NCI-H69 (cell line): ENCODE results near the gene ZNF587.
"Not testable (repeated sequence)": the region's sequence is repeated elsewhere in the genome, so short reads cannot be mapped to it uniquely, and the experiment has no call there.

Experiments
- DNase-seq: peaks from one replicate; lab custom pipeline; 2025; lab: John Stamatoyannopoulos, UW

ZNF587 gene

DNA sequence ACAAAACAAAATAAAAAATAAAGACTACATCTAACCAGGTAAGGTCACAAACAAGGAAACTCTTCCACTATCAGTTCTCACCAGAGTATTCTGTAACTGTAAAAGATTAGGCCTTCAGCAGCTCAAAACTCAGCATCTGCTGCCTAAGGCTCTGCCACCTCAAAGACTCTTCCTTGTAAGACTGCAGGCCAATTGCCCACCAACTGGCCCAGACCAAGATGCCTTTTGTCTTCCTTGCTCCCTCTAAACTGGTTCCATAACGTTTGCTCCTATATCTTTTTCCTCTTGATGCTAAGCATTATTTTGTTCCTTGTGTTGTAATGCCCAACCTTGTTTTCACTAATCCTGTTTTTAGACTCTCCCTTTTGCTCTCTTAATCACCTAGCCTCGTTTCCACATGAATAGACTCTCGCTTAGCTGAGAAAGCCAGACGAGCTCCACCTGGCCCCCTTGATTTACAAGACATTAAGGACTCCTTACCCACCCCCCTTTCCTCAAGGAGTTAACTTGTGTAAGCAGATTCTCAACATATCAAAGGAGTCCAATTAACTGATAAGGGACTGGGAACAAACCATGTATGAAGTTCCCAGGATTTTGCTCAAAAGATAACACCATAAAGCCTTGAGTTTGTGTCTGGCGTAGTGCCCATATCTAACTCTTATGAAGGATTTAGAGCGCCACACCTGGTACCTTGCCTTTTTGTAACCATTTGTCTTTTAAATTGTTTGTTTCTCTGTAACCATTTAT, 37.7 kb downstream of the ZNF587 start:
- DNase-seq, result no peak

DNA sequence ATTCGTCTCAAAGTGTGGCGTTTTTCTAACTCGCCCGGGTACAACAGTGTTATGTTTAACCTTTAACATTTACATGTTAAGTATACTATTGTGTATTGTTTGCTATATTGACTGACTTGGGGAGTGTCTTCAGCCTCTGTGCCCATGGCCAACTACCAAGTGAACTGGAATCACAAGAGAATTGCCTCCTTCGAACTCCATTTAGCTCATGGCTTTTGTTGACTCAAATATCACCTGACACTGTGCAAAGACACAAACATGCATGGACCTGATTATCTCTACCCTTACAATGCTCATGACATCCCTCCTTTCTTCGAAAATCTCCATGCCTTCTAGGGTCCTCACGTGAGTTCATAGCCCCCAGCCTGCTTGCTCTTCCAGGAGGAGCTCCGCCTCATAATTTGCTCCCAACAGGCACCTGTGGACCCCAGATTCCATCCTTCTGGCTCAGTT, 38.5 kb downstream of the ZNF587 start:
- DNase-seq, result no peak

DNA sequence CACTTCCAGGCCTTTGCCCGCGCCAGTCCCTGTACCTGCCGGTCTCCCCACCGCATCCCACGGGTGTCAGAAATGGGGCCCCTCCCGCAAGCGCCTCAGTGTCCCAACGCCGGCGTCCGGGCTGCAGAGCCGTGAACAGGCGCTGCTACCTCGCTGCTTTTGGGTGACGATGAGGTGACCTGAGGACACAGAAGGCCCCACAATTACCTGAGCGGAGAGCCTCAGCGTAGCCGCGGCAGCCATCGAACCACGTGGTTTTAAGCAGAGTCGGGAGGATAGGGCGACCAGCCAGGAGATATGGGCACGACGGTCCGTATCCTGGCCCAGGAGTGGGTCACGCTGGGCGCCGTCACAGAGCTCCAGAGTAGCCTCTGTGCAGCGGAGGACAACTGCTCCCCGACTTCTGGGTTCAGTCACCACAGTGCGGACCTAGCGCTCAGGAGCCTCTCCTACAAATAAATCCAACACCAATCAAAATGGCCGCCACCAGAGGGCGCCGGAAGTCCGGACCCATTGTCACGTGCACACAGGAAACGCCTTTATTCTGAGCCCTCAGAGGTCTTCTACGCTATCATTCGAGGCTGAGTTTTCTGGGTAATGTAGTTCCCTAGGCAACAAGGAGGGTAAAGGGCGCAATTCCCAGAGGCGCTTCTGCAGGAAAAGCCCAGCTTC, 39.0 kb downstream of the ZNF587 start, which contains the start of gene ZNF814:
TSS of gene ZNF814 (minus strand) at position 478 of the 672 bp plus-strand sequence. CDS start at position 243, 235 bp downstream.
- peak; percentile 3 for DNase-seq

DNA sequence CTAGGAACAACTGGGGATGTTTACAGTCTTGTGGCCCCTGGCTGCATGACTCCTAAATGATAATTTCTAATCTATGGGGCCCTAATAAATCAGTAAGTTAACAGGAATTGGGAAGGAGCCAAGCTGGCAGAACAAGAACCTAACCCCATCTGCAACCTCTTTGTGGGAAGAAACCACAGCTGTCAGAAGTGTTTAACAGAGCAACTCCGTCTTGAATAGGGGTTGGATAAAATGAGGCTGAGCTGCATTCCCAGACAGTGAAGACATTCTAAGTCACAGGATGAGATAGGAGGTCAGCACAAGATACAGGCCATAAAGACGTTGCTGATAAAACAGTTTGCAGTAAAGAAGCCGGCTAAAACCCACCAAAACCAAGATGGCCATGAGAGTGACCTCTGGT, 41.0 kb downstream of the ZNF587 start:
- not testable (repeated sequence) for DNase-seq

DNA sequence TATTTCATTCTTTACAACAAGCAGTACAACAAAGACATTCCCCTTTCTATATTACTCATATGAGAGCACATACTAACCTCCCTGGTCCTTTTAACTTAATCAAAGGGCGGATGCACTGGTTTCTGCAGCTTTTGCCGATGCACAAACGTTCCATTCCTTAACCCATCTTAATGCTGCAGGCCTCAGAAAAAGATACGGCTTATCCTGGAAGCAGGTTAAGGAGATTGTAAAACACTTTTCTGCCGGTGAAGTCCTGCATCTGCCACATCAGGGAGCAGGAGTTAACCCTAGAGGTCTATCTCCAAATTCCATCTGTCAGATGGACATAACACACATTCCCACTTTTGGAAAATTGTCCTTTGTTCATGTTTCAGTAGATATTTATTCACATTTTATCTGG, 50.7 kb downstream of the ZNF587 start:
- no peak for DNase-seq

DNA sequence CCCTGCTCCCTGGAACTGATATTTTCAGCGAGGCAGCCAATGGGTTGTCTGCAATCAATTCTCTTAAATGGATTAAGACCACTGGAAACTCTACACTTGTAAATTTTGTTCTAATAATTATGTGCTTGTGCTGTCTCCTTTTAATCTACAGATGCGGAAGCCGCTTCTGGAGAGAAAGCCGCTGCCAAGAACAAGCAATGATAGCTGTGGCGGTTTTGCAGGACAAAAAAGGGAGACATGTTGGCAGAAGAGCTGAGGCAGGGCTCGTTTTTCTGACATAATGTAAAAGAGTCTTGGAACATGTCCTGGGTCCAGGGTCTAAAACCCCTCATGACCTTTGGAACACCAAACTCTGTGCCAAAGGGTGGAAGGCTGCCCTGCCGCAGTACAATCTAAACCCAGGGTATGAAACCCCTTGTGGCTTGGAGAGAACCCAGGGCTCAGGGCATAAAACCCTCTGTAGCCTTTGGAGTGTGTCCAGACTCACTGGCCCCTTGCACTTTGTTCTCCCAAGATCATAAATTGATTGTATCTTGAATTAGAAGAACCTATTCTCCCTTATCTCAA, 54.0 kb downstream of the ZNF587 start:
- no peak for DNase-seq

DNA sequence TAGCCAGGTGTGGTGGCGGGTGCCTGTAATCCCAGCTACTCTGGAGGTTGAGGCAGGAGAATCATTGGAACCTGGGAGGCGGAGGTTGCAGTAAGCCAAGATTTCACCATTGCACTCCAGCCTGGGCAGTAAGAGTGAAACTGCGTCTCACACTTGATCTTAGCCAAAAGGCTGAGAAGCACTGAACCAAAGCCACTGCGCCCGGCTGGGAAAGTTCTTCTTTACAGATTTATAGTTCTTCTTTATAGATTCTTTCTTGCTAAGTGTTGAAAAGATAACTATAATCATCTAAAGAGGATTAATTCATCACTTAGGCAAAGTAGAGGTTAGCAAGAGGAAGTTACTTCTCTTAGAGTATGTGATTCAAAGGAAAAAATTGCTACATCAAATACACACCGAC, 55.6 kb downstream of the ZNF587 start:
- DNase-seq, result no peak

DNA sequence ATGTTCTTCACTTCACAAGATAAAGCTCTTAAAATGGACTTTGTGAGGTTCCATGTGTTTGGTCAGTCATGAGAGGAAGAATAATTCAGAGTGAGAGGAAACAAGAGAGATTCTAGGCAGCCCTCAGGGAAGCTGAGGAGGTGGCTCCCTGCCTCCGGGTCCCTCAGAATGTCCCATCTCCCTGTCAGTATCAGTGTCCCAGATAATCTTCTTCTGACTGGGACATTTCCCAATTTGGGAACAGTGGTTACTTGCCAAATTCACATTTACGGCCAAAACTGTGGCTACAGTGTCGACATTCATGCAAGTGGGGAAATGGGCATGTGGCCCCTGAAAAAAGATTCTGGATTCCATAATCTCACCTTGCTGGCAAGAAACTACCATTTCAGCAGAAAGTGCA, 57.7 kb downstream of the ZNF587 start:
- DNase-seq, result no peak

DNA sequence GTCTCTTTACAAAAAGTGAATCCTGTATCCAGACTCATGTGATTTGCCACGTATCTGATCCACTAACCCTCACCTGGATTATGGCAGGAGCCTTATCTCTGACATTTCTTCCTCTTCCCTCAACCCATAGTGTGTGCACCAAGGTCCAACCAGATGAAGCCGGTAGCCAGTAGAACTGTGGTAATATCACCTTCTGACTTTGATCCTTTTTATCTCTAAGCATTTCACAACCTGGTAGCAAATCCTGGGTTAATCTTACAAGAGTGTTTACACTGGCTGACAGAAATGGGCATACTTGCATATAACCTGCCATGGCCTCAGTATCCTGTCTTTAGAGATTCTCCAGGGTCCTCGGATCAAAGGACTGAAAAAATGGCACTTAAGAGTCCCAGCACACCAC, 64.9 kb downstream of the ZNF587 start:
- no peak for DNase-seq
